HEK293T (cell line): Measurements from ENCODE around the gene RIT2.

Experiments used
- CTCF ChIA-PET: fragments of 350-600 bp; formaldehyde crosslinking; extraction: SDS; loops from one replicate; lab custom pipeline; 2021; ENCODE audit warnings: antibody characterized with exemption, inconsistent platforms; lab: Yijun Ruan, JAX
- POLR2A ChIA-PET: fragments of 350-600 bp; formaldehyde crosslinking; extraction: SDS; loops from one replicate; lab custom pipeline; 2020; ENCODE audit warnings: antibody characterized with exemption, inconsistent platforms; lab: Yijun Ruan, JAX
- DNase-seq: peaks from one replicate; pipeline ENCODE4 v3.0.0; 2012; ENCODE audit warnings: mixed read lengths; ENCODE audit errors: extremely low spot score
- ARNT ChIP-seq: fragments of 450-650 bp; IDR thresholded peaks from 2 replicates; pipeline ENCODE4 v1.6.1; 2017; ENCODE audit warnings: mild to moderate bottlenecking
- BHLHE40 ChIP-seq: fragments of 450-650 bp; IDR thresholded peaks from 2 replicates; pipeline ENCODE4 v1.6.1; 2016; ENCODE audit warnings: mild to moderate bottlenecking, moderate library complexity, borderline replicate concordance
- CTBP1 ChIP-seq: fragments of 450-650 bp; IDR thresholded peaks from 2 replicates; pipeline ENCODE4 v1.6.1; 2016; ENCODE audit warnings: borderline replicate concordance
- ELF4 ChIP-seq: fragments of 450-650 bp; IDR thresholded peaks from 2 replicates; pipeline ENCODE4 v1.6.1; 2017; ENCODE audit warnings: antibody characterized with exemption
- FOXA1 ChIP-seq: fragments of 450-650 bp; IDR thresholded peaks from 2 replicates; pipeline ENCODE4 v1.6.1; 2016; ENCODE audit warnings: mild to moderate bottlenecking
- FOXK2 ChIP-seq: fragments of 450-650 bp; IDR thresholded peaks from 2 replicates; pipeline ENCODE4 v1.6.1; 2016; ENCODE audit warnings: mild to moderate bottlenecking
- FOXM1 ChIP-seq: fragments of 450-650 bp; IDR thresholded peaks from 2 replicates; pipeline ENCODE4 v1.6.1; 2017; ENCODE audit warnings: mild to moderate bottlenecking, borderline replicate concordance
- HDGF ChIP-seq: fragments of 450-650 bp; IDR thresholded peaks from 2 replicates; pipeline ENCODE4 v1.6.1; 2017; ENCODE audit warnings: antibody characterized with exemption, borderline replicate concordance
- L3MBTL2 ChIP-seq: fragments of 450-650 bp; conservative IDR thresholded peaks from 2 replicates; pipeline ENCODE4 v1.6.1; 2016; ENCODE audit warnings: mild to moderate bottlenecking
- LEF1 ChIP-seq: fragments of 450-650 bp; IDR thresholded peaks from 2 replicates; pipeline ENCODE4 v1.6.1; 2017; ENCODE audit warnings: mild to moderate bottlenecking, borderline replicate concordance
- NFRKB ChIP-seq: fragments of 450-650 bp; IDR thresholded peaks from 2 replicates; pipeline ENCODE4 v1.6.1; 2016; ENCODE audit warnings: mild to moderate bottlenecking, moderate library complexity
- SP1 ChIP-seq: fragments of 450-650 bp; IDR thresholded peaks from 2 replicates; pipeline ENCODE4 v1.6.1; 2017
- SUZ12 ChIP-seq: fragments of 450-650 bp; IDR thresholded peaks from 2 replicates; pipeline ENCODE4 v1.6.1; 2016; ENCODE audit warnings: mild to moderate bottlenecking
- TARDBP ChIP-seq: fragments of 450-650 bp; IDR thresholded peaks from 2 replicates; pipeline ENCODE4 v1.6.1; 2016
- ZNF384 ChIP-seq: fragments of 450-650 bp; IDR thresholded peaks from 2 replicates; pipeline ENCODE4 v1.6.1; 2016
- TF ChIP-seq, protein P1 (sequence below): fragments of 450-650 bp; IDR thresholded peaks from 2 replicates; pipeline ENCODE4 v1.6.1; 2016

The RIT2 gene

DNA sequence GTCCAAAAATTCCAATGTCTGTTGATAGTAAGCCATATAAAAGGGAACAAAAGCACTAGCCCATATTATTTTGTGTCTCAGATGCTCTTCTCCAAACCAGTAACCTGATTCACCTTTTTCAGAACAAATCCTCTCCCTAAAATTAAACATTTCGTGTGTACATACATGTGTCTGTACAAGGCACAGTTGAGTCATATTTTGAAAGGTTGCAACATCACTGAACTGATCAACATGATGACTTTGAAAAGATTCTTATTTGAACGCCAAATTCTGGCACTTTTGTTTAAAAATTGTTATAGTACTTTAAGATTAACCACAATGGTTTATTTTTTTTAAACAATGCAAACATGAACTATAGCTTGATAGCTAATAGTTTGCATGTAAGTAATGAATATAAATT lies 102.5 kb downstream of the RIT2 start:
- ChIA-PET POLR2A (no interaction called here), CTCF (no interaction called here)
- no peak for DNase-seq
- TF ChIP-seq SP1 (no peak), SUZ12 (no peak), L3MBTL2 (no peak), FOXA1 (no peak), FOXM1 (no peak)

DNA sequence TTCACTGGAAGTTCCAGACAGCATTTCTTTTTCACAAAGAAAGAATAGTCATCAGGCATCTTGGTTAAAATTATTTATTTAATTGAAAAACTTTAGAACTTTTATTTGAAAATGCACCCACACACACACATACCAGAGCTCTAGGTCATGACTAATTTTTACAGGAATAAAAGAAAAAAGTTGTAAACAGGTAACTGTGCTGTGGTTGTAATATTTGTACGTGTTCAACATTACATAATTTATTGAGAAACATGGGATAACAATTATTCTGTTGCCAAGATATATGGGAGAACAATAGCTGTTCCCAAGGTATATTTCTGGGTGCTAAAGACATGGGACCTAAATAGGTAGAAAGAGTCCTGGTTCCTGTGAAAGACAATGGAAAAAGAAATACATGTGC lies 104.9 kb downstream of the RIT2 start:
- no peak for TF ChIP-seq FOXK2
- TF ChIP-seq HDGF: no peak
- no peak for TF ChIP-seq SUZ12
- TF ChIP-seq NFRKB: no peak
- TF ChIP-seq CTBP1: no peak
- TF ChIP-seq LEF1: no peak
- no peak for TF ChIP-seq FOXA1
- no peak for TF ChIP-seq FOXM1
- no peak for TF ChIP-seq BHLHE40
- TF ChIP-seq ELF4: no peak
- no peak for TF ChIP-seq SP1
- no peak for TF ChIP-seq L3MBTL2
- TF ChIP-seq ARNT: no peak
- DNase-seq: no peak
- ChIA-PET CTCF (interaction anchor here (0.6 kb wide), 1 partner anchor 1795 kb away, joined by 3 read pairs; no protein-coding TSS in a partner anchor), POLR2A (no interaction called here)

DNA sequence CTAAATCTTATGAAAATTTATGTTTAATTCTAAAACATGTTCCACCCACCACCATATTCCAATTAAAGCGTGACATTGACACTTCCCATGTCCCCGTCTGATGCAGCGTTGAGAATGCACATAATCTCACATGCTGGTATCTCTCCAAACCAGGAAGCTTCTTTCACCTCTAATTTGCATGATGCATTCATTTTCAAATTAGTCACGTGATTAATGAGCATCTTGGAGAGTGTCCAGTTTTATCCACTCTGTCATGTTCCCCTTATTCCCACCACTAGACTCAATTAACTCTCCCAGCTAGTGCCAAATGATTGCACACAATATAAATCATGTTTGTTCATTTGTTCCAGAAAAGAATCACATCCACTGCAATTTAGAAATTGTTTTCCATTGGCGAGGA lies 105.8 kb downstream of the RIT2 start:
- DNase-seq: no peak
- ChIA-PET POLR2A (no interaction called here), CTCF (no interaction called here)
- no peak for TF ChIP-seq SUZ12
- TF ChIP-seq, protein P1, sequence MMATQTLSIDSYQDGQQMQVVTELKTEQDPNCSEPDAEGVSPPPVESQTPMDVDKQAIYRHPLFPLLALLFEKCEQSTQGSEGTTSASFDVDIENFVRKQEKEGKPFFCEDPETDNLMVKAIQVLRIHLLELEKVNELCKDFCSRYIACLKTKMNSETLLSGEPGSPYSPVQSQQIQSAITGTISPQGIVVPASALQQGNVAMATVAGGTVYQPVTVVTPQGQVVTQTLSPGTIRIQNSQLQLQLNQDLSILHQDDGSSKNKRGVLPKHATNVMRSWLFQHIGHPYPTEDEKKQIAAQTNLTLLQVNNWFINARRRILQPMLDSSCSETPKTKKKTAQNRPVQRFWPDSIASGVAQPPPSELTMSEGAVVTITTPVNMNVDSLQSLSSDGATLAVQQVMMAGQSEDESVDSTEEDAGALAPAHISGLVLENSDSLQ: no peak
- no peak for TF ChIP-seq FOXA1
- TF ChIP-seq NFRKB: no peak
- no peak for TF ChIP-seq FOXK2
- TF ChIP-seq BHLHE40: no peak
- no peak for TF ChIP-seq CTBP1
- no peak for TF ChIP-seq LEF1
- no peak for TF ChIP-seq ARNT
- TF ChIP-seq ELF4: no peak
- TF ChIP-seq L3MBTL2: no peak
- no peak for TF ChIP-seq HDGF
- no peak for TF ChIP-seq TARDBP
- no peak for TF ChIP-seq SP1

DNA sequence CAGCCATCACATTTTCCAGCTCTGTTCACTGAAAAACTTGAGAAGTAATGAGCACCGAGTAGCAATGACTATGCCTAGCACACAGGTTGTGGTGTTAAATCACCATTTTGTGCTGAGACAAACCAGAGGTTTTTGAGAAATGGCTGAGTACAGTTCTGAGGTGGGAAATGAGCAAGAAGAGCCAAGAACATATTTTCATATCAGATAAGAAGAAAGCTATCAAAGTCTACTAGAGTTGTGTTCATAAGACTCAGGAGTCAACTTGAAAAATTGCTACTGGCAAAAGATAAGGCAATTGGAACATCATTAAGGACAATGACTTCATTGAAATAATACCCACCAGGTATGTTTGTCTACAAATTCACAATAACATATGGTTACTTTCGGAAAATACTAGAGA lies 108.1 kb downstream of the RIT2 start:
- CTCF ChIA-PET: no interaction called here
- POLR2A ChIA-PET: no interaction called here
- DNase-seq: no peak
- no peak for TF ChIP-seq CTBP1
- TF ChIP-seq ZNF384: no peak
- no peak for TF ChIP-seq FOXK2
- TF ChIP-seq, protein P1: no peak
- no peak for TF ChIP-seq HDGF
- no peak for TF ChIP-seq ARNT
- TF ChIP-seq FOXA1: no peak

DNA sequence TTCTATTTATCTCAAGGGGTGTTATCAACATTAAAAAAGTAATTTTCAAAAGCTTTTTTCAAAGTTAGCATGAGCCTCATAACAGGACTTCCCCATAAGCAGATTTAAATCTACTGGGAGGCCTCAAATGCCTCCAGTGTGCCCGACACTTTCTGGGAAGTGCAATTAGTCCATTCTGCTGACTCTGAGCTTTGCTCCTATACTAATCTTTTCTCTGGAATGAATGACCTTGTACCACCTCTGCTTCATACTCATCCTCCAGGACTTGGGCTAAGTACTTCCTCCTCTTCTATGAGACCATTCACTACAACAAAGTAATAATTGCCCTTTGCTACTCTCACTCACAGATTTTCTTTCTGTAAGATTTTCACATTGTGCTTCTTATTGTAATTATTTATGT lies 111.1 kb downstream of the RIT2 start:
- DNase-seq: no peak
- ChIA-PET POLR2A (no interaction called here), CTCF (no interaction called here)
- TF ChIP-seq FOXM1 (no peak), CTBP1 (no peak), ELF4 (no peak), LEF1 (no peak), FOXK2 (no peak), SP1 (no peak), ARNT (no peak), SUZ12 (no peak), BHLHE40 (no peak), NFRKB (no peak), L3MBTL2 (no peak), TARDBP (no peak), FOXA1 (no peak)
- TF ChIP-seq, protein P1: no peak

DNA sequence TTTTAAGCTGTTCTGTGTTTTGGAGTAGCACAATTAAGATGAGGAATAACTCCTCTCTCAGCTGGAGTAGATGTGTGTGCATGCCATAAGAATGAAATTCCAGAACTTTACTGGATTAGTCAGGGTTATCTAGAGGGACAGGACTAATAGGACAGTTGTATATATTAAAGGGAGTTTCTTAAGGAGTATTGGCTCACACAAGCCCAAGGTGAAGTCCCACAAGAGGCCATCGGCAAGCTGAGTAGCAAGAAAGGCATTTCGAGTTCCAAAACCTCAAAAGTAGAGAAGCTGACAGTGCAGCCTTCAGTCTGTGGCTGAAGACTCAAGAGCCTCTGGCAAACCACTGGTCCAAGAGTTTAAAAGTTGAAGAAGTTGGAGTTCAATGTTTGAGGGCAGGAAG lies 113.7 kb downstream of the RIT2 start:
- ChIA-PET POLR2A (no interaction called here), CTCF (no interaction called here)
- DNase-seq: no peak
- TF ChIP-seq FOXK2: no peak
- no peak for TF ChIP-seq BHLHE40
- no peak for TF ChIP-seq ARNT
- no peak for TF ChIP-seq FOXA1
- no peak for TF ChIP-seq SP1
- no peak for TF ChIP-seq L3MBTL2
- no peak for TF ChIP-seq FOXM1
- TF ChIP-seq HDGF: no peak
- no peak for TF ChIP-seq SUZ12
- no peak for TF ChIP-seq CTBP1
- TF ChIP-seq TARDBP: no peak
- TF ChIP-seq NFRKB: no peak
- TF ChIP-seq LEF1: no peak
- no peak for TF ChIP-seq ELF4
- no peak for TF ChIP-seq ZNF384
- TF ChIP-seq, protein P1: no peak
